Fibroblast of lung (primary cell): ENCODE results near the gene IL18R1. TPM values are rescaled to one million over a fixed set of nuclear protein-coding genes. Genes with fewer than 3 reads are reported as not detected.

Experiments
- DNase-seq, 2 donors: peaks; one replicate each; pipeline versions ENCODE4 v3.0.0 to v3.0.0-alpha.2; 2010; ENCODE audit warnings: low read depth in 2 of 2
- H2AFZ ChIP-seq: 2 replicates; pipeline ENCODE4 v1.5.1; 2012; ENCODE audit warnings: low read length, control low read depth, inconsistent platforms
- H3K27ac ChIP-seq: 2 replicates; pipeline ENCODE4 v1.5.1; 2011; ENCODE audit warnings: low read length, control low read depth; ENCODE audit not compliant: insufficient read depth
- H3K27me3 ChIP-seq: 2 replicates; pipeline ENCODE4 v1.5.1; 2011; ENCODE audit warnings: mild to moderate bottlenecking, low read length; ENCODE audit not compliant: control insufficient read depth, insufficient read depth
- H3K36me3 ChIP-seq: 2 replicates; pipeline ENCODE4 v1.5.1; 2011; ENCODE audit warnings: low read length; ENCODE audit not compliant: control insufficient read depth, insufficient read depth
- H3K4me1 ChIP-seq: 2 replicates; pipeline ENCODE4 v1.5.1; 2011; ENCODE audit warnings: low read length; ENCODE audit not compliant: control insufficient read depth, insufficient read depth; ENCODE audit errors: extremely low read depth
- H3K4me2 ChIP-seq: 2 replicates; pipeline ENCODE4 v1.5.1; 2011; ENCODE audit warnings: low read length, control low read depth; ENCODE audit not compliant: insufficient read depth; ENCODE audit errors: extremely low read depth
- H3K4me3 ChIP-seq, 4 experiments: fragments of 200-600 bp in 1 of 4; sonication (generic) in 1 of 4; replicated peaks in 1 of 4; 2 replicates each; pipeline ENCODE4 v1.5.1; 2011 to 2016; ENCODE audit warnings: low read length in 4 of 4, low read depth in 3 of 4, mild to moderate bottlenecking in 3 of 4, control low read depth in 2 of 4, inconsistent platforms in 1 of 4, mixed read lengths in 1 of 4; ENCODE audit not compliant: insufficient read depth in 1 of 4; ENCODE audit errors: control extremely low read depth in 1 of 4
- H3K79me2 ChIP-seq: 2 replicates; pipeline ENCODE4 v1.5.1; 2012; ENCODE audit warnings: mild to moderate bottlenecking, low read length, inconsistent platforms; ENCODE audit not compliant: control insufficient read depth, insufficient read depth
- H3K9ac ChIP-seq: 2 replicates; pipeline ENCODE4 v1.5.1; 2011; ENCODE audit warnings: mild to moderate bottlenecking, low read length, control low read depth; ENCODE audit not compliant: insufficient read depth
- H3K9me3 ChIP-seq: 2 replicates; pipeline ENCODE4 v1.5.1; 2012; ENCODE audit warnings: low read depth, low read length; ENCODE audit not compliant: control insufficient read depth, insufficient read depth
- H4K20me1 ChIP-seq: 2 replicates; pipeline ENCODE4 v1.5.1; 2011; ENCODE audit warnings: low read length; ENCODE audit not compliant: control insufficient read depth, insufficient read depth; ENCODE audit errors: extremely low read depth
- CTCF ChIP-seq, 2 donors: IDR thresholded peaks in 1 of 2; conservative IDR thresholded peaks in 1 of 2; 1 replicate in 1 of 2; 2 replicates in 1 of 2; pipeline ENCODE4 v1.5.1; 2011 to 2012; ENCODE audit warnings: low read length in 2 of 2, control low read depth in 1 of 2, inconsistent platforms in 1 of 2, low read depth in 1 of 2, mild to moderate bottlenecking in 1 of 2
- EZH2 ChIP-seq: IDR thresholded peaks from 2 replicates; pipeline ENCODE4 v1.5.1; 2012; ENCODE audit warnings: low read length, control low read depth, mild to moderate bottlenecking; ENCODE audit errors: missing control alignments
- polyA plus RNA-seq, 2 donors: library from polyadenylated mRNA; depleted of rRNA in 1 of 2; stranded (reverse) in 1 of 2; unstranded in 1 of 2; fragments of >200 nt; gene quantifications; 2 replicates each; pipeline ENCODE4 v1.2.1, GENCODE V29; 2011 to 2012; ENCODE audit warnings: missing spikeins in 1 of 2
- total RNA-seq: library from RNA; depleted of rRNA; stranded (reverse); fragments of >200 nt; gene quantifications from 2 replicates; pipeline ENCODE4 v1.2.1, GENCODE V29; 2014

IL18R1 gene
- total and polyA plus RNA-seq, 2 donors (not counting 1 experiment from before 2014, with no cell fraction given), result 0.10 to 0.50 TPM

GRCh38 chr2:102386867-102387541 is 31.4 kb downstream of the IL18R1 start:
- no peaks in the 10 kb centered on the region for H3K27me3 ChIP-seq
- no peak overlapping the region for H3K4me2 ChIP-seq
- no peaks in the 10 kb centered on the region for H3K9me3 ChIP-seq
- H3K27ac ChIP-seq, result no peak overlapping the region
- H3K79me2 ChIP-seq, result no peaks in the 10 kb centered on the region
- H3K4me3 ChIP-seq, result no peak overlapping the region
- no peaks in the 10 kb centered on the region for H3K4me1 ChIP-seq
- no peaks in the 10 kb centered on the region for H3K36me3 ChIP-seq
- TF ChIP-seq CTCF (conservative IDR thresholded peaks at IDR 0.05 in 1 of 2, IDR thresholded peaks at IDR 0.05 in 1 of 2; ENCODE audit: low read depth in 1 of 2, low read length in 2 of 2) (no peak), EZH2 (no peak)
- no peak overlapping the region for H3K9ac ChIP-seq
- H4K20me1 ChIP-seq, result no peaks in the 10 kb centered on the region
- no peak overlapping the region for H2AFZ ChIP-seq
- no peak for DNase-seq

GRCh38 chr2:102387763-102388546 is 32.4 kb downstream of the IL18R1 start:
- DNase-seq, result no peak
- no peak for TF ChIP-seq CTCF (conservative IDR thresholded peaks at IDR 0.05 in 1 of 2, IDR thresholded peaks at IDR 0.05 in 1 of 2; ENCODE audit: low read depth in 1 of 2, low read length in 2 of 2)
- TF ChIP-seq EZH2, result no peak
- Histone ChIP-seq H3K36me3 (no peaks in the 10 kb centered on the region), H3K27ac (no peak overlapping the region), H3K9me3 (no peaks in the 10 kb centered on the region), H3K9ac (no peak overlapping the region), H3K4me3 (no peak overlapping the region), H3K27me3 (no peaks in the 10 kb centered on the region), H3K79me2 (no peaks in the 10 kb centered on the region), H4K20me1 (no peaks in the 10 kb centered on the region), H3K4me2 (no peak overlapping the region), H3K4me1 (no peaks in the 10 kb centered on the region), H2AFZ (no peak overlapping the region)

- Histone ChIP-seq H3K79me2 (no peaks in the 10 kb centered on the region), H3K4me3 (no peak overlapping the region), H3K27me3 (no peaks in the 10 kb centered on the region), H3K9ac (no peak overlapping the region), H4K20me1 (no peaks in the 10 kb centered on the region), H2AFZ (no peak overlapping the region), H3K4me2 (no peak overlapping the region), H3K27ac (no peak overlapping the region), H3K9me3 (no peaks in the 10 kb centered on the region), H3K4me1 (no peaks in the 10 kb centered on the region), H3K36me3 (no peaks in the 10 kb centered on the region)
- TF ChIP-seq CTCF (conservative IDR thresholded peaks at IDR 0.05 in 1 of 2, IDR thresholded peaks at IDR 0.05 in 1 of 2; ENCODE audit: low read depth in 1 of 2, low read length in 2 of 2), result no peak
- no peak for TF ChIP-seq EZH2
- no peak for DNase-seq
Measured at GRCh38 chr2:102391565-102391964, 36.0 kb downstream of the IL18R1 start.
